GM18909 (cell line): ENCODE measurements around the gene CFAP61.
"Not testable (repeated sequence)": the region's sequence is repeated elsewhere in the genome, so short reads cannot be mapped to it uniquely, and the experiment has no call there.

Experiments used
- ATAC-seq: cut with Tn5 transposase; IDR thresholded peaks from one replicate; pipeline ENCODE4 v1.9.1; 2021; ENCODE audit warnings: mild to moderate bottlenecking; ENCODE audit not compliant: unreplicated experiment, poor library complexity

Gene CFAP61

GRCh38 chr20:20343932-20344331, 291.6 kb downstream of the CFAP61 start:
- no peak for ATAC-seq

GRCh38 chr20:20344476-20344875, 292.1 kb downstream of the CFAP61 start:
- ATAC-seq = no peak

- no peak for ATAC-seq
Measured at GRCh38 chr20:20353576-20353975, 301.2 kb downstream of the CFAP61 start.

DNA sequence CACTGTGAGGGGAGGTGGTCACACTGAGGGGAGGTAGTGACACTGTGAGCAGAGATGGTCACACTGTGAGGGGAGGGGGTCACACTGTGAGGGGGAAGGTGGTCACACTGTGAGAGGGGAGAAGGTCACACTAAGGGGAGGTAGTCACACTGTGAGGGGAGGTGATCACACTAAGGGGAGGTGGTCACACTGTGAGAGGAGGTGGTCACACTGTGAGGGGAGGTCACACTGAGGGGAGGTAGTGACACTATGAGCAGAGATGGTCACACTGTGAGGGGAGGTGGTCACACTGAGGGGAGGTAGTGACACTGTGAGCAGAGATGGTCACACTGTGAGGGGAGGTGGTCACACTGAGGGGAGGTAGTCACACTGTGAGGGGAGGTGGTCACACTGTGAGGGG, 303.2 kb downstream of the CFAP61 start:
- not testable (repeated sequence) for ATAC-seq

DNA sequence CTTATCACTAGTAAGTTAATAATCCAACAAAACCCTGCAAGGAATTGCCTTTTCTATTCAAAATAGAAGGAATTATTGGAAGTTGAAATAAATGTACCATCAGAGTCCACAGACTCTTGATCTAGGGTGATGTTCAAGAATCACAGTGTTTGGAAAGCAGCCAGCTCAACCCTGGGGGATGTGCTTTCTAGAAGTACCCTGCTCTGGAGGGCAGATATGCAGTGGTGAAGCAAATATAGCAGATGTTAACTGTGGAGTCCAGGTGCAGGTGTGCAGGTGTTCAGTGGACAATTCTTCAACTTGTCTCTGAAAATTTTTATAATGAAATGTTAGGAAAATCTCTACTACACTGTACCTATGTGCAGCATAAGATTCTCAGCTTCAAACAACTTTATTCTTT, 306.5 kb downstream of the CFAP61 start:
- ATAC-seq = no peak

DNA sequence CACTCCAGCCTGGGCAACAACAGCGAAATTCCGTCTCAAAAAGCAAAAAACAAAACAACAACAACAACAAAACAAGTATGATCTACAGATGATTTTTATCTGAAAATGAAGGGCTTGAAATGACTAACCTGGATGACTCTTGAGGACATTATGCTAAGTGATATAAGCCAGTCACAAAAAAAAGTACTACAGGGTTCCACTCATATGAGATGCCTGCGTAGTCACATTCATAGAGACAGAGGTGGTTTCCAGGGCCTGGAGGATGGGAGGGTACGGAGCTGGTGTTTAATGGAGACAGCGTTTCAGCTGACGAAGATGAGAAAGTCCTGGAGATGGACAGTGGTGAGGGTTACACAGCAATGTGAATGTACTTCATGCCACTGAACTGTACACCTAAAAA, 307.3 kb downstream of the CFAP61 start:
- no peak for ATAC-seq

GRCh38 chr20:20360464-20360863, 308.1 kb downstream of the CFAP61 start:
- ATAC-seq = peak; percentile 45

GRCh38 chr20:20362774-20363433, 310.6 kb downstream of the CFAP61 start:
- no peak for ATAC-seq

- ATAC-seq = no peak
Measured at GRCh38 chr20:20363434-20363798, 311.1 kb downstream of the CFAP61 start.

DNA sequence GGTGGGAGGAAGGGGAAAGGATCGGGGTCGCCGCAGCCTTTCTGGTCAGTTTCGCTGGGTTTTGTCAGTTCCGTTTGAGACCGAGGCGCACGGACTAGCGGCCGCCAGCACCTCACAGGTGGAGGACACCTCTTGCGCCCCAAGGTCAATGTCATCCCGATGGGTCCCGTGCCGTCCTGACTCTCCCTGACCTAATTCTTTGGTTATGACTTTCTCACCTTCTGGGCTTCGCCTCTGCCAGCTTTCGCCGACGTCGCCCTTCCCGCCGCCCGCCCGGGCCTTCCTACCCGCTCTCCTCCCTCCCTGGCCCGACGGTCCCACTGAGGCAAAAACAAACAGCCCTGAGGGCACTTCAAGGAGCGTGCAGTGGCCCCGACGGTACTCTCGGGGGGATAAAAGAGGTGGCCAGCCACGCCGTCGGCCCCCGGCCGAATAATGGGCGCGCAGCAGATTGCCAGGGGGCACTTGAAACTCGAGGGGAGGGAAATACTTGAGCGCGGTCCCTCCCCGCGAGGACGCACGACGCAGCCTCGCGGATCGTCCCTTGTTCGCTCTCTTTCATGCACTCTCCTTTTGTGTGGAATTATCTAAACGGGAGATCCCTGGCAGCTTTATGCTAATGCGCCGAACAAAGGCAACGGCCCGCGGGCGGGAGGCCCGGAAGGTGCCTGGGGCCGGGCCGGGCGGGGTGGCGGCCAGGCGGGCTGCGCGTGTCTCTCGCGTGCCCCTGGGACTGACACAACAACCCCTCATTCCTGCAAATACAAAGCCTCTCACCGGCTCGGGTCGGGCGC, 311.7 kb downstream of the CFAP61 start:
- no peak for ATAC-seq

DNA sequence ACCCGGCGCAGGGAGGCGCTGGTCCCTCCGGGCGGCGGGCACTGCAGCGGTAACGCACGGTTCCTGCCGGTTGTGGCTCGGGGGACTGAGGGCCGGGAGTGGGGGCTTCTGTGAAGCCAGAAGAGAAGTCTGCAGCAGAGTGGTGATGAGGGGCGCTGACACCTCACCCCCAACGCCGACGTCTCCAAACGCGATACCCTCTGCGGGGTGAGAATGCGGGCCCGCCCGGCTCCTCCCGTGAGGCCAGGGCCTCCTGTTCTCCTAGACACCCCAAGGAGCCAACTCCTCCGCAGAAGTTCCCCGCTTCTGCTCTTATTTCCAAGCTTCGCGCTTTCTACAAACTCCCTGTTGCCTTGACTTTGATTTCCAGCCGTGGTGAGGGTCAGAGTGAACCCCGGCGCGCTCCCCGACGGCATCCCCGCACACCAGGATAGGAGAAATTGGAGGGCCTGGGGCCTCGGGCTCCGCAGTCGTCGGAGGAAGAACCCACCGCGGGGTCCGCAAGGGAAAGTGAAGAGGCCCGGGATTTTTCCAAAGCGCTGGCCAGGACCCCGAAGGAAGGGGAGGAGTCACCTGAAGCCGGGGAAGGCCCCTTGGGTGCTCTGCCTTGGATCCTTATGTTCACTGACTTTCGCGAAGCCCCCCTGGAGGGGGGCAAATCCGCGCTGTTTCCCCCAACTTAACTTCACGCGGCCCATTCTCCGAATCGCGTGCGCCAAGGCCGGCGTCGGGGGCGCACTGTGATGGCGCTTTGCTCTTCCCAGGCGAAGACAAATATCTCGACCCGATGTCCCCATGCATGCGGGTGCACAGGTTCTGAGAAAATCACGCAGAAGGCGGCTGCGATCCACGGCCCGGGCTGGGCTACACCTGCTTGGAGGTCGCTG, 312.5 kb downstream of the CFAP61 start:
- no peak for ATAC-seq

- ATAC-seq = no peak
Measured at GRCh38 chr20:20365480-20366161, 313.3 kb downstream of the CFAP61 start.

- no peak for ATAC-seq
Measured at GRCh38 chr20:20366551-20366875, 314.2 kb downstream of the CFAP61 start.

GRCh38 chr20:20366876-20367574, 314.7 kb downstream of the CFAP61 start:
- ATAC-seq = no peak

DNA sequence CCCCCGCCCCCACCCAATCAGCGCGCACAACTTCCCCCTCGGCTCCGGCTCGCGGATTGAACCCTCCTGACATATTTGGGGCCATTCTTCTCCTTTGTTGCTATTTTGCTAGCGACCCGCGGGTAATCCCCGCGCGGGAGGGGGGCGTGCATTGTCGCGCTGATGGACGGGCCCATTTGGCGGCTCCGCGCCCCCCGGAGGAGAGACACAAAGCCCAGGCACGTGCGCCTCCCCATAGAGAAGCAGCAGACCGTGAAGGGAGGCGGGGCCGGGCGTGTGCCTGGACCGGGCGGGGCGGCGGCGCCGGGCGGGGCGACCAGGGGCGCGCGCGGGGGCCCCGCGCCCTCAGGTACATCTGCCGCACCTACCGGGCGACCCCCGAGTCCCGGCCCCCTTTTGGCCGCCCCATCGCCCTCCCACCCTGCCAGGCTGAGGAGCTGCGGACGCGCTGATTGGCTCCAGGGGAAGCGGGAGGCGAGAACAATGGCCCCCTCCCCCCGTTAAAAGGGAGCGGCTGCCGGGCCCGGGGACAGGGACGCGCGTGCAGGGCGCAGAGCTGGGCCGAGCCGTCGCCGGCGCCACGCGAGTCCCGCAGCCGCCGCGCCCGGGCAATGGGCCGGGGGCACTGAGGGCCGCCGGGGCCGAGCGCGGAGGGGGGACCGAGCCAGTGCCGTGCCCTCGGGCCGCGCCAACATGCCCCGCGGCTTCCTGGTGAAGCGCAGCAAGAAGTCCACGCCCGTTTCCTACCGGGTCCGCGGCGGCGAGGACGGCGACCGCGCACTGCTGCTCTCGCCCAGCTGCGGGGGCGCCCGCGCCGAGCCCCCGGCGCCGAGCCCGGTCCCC, 315.5 kb downstream of the CFAP61 start, which contains the start of gene INSM1:
INSM1 (plus strand) TSS at position 530 of the 843 bp plus-strand sequence; CDS start at position 694, 164 bp downstream.
- no peak for ATAC-seq

DNA sequence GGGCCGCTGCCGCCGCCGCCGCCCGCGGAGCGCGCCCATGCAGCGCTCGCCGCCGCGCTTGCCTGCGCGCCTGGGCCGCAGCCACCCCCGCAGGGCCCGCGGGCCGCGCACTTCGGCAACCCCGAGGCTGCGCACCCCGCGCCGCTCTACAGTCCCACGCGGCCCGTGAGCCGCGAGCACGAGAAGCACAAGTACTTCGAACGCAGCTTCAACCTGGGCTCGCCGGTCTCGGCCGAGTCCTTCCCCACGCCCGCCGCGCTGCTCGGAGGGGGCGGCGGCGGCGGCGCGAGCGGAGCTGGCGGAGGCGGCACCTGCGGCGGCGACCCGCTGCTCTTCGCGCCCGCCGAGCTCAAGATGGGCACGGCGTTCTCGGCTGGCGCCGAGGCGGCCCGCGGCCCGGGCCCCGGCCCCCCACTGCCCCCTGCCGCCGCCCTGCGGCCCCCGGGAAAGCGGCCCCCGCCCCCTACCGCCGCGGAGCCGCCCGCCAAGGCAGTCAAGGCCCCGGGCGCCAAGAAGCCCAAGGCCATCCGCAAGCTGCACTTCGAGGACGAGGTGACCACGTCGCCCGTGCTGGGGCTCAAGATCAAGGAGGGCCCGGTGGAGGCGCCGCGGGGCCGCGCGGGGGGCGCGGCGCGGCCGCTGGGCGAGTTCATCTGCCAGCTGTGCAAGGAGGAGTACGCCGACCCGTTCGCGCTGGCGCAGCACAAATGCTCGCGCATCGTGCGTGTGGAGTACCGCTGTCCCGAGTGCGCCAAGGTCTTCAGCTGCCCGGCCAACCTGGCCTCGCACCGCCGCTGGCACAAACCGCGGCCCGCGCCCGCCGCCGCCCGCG, 316.3 kb downstream of the CFAP61 start:
- ATAC-seq = no peak

DNA sequence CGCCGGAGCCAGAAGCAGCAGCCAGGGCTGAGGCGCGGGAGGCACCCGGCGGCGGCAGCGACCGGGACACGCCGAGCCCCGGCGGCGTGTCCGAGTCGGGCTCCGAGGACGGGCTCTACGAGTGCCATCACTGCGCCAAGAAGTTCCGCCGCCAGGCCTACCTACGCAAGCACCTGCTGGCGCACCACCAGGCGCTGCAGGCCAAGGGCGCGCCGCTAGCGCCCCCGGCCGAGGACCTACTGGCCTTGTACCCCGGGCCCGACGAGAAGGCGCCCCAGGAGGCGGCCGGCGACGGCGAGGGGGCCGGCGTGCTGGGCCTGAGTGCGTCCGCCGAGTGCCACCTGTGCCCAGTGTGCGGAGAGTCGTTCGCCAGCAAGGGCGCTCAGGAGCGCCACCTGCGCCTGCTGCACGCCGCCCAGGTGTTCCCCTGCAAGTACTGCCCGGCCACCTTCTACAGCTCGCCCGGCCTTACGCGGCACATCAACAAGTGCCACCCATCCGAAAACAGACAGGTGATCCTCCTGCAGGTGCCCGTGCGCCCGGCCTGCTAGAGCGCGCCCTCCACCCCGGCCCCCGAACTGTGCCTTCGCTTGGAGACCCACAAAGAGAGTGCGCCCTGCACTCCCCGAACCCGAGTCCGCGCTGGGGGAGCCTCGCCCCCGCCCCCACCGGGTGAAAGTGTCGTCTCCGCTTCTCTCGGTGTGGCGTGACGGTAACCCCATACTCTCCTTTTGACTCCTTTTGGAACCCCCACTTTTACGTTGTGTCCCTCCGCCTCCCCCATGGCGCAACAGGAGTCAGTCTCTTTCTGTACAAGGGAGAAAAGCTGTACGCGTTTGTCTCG, 317.1 kb downstream of the CFAP61 start:
- no peak for ATAC-seq
